ENCODE results near the gene LTF.

The LTF gene

GRCh38 chr3:46464326-46465195 is at the start of gene LTF:
Gene LTF, minus strand, starts transcription at chr3:46464905. Its CDS starts 38 bp downstream, at chr3:46464867.
- H3K27ac Mint-ChIP-seq, result no peak within 1 kb of the TSS
- H3K36me3 Mint-ChIP-seq (ENCODE audit: low read depth), result no peaks in the 10 kb centered on the region
- no peaks in the 10 kb centered on the region for H3K4me1 Mint-ChIP-seq (ENCODE audit: low read depth)
- no peak within 1 kb of the TSS for H3K4me3 Mint-ChIP-seq
- H3K27me3 Mint-ChIP-seq (ENCODE audit: low read depth), result peaks cover 74% of the 10 kb centered on the region
- H3K9me3 Mint-ChIP-seq, result peaks cover 8% of the 10 kb centered on the region

GRCh38 chr3:46512191-46512749 is 47.6 kb upstream of the LTF start:
- Mint-ChIP-seq H3K27me3 (ENCODE audit: low read depth) (peaks cover 31% of the 10 kb centered on the region), H3K36me3 (ENCODE audit: low read depth) (no peaks in the 10 kb centered on the region), H3K4me3 (no peak overlapping the region), H3K9me3 (no peaks in the 10 kb centered on the region), H3K27ac (no peak overlapping the region), H3K4me1 (ENCODE audit: low read depth) (no peaks in the 10 kb centered on the region)

- Mint-ChIP-seq H3K4me1 (ENCODE audit: low read depth) (peaks cover 7% of the 10 kb centered on the region), H3K27me3 (ENCODE audit: low read depth) (peaks cover 36% of the 10 kb centered on the region), H3K4me3 (no peak overlapping the region), H3K27ac (no peak overlapping the region), H3K9me3 (no peaks in the 10 kb centered on the region), H3K36me3 (ENCODE audit: low read depth) (no peaks in the 10 kb centered on the region)
Measured at GRCh38 chr3:46509661-46510187, 45.0 kb upstream of the LTF start.

GRCh38 chr3:46508850-46509591 is 44.3 kb upstream of the LTF start:
- no peaks in the 10 kb centered on the region for H3K9me3 Mint-ChIP-seq
- peaks cover 32% of the 10 kb centered on the region for H3K27me3 Mint-ChIP-seq (ENCODE audit: low read depth)
- H3K4me1 Mint-ChIP-seq (ENCODE audit: low read depth), result peaks cover 7% of the 10 kb centered on the region
- no peak overlapping the region for H3K4me3 Mint-ChIP-seq
- no peak overlapping the region for H3K27ac Mint-ChIP-seq
- H3K36me3 Mint-ChIP-seq (ENCODE audit: low read depth), result no peaks in the 10 kb centered on the region

- H3K27ac Mint-ChIP-seq, result no peak overlapping the region
- H3K4me3 Mint-ChIP-seq, result no peak overlapping the region
- H3K36me3 Mint-ChIP-seq (ENCODE audit: low read depth), result no peaks in the 10 kb centered on the region
- no peaks in the 10 kb centered on the region for H3K9me3 Mint-ChIP-seq
- H3K4me1 Mint-ChIP-seq (ENCODE audit: low read depth), result peaks cover 7% of the 10 kb centered on the region
- H3K27me3 Mint-ChIP-seq (ENCODE audit: low read depth), result peaks cover 15% of the 10 kb centered on the region
Measured at GRCh38 chr3:46506526-46506925, 41.8 kb upstream of the LTF start.

GRCh38 chr3:46505953-46506352 is 41.2 kb upstream of the LTF start:
- peaks cover 7% of the 10 kb centered on the region for H3K4me1 Mint-ChIP-seq (ENCODE audit: low read depth)
- peaks cover 10% of the 10 kb centered on the region for H3K27me3 Mint-ChIP-seq (ENCODE audit: low read depth)
- no peak overlapping the region for H3K27ac Mint-ChIP-seq
- no peaks in the 10 kb centered on the region for H3K9me3 Mint-ChIP-seq
- no peak overlapping the region for H3K4me3 Mint-ChIP-seq
- H3K36me3 Mint-ChIP-seq (ENCODE audit: low read depth), result no peaks in the 10 kb centered on the region

GRCh38 chr3:46504789-46505188 is 40.1 kb upstream of the LTF start:
- Mint-ChIP-seq H3K27ac (no peak overlapping the region), H3K27me3 (ENCODE audit: low read depth) (peaks cover 4% of the 10 kb centered on the region), H3K4me1 (ENCODE audit: low read depth) (peaks cover 7% of the 10 kb centered on the region), H3K36me3 (ENCODE audit: low read depth) (no peaks in the 10 kb centered on the region), H3K9me3 (no peaks in the 10 kb centered on the region), H3K4me3 (no peak overlapping the region)

GRCh38 chr3:46503200-46503874 is 38.6 kb upstream of the LTF start:
- H3K9me3 Mint-ChIP-seq, result no peaks in the 10 kb centered on the region
- H3K4me3 Mint-ChIP-seq, result no peak overlapping the region
- H3K27me3 Mint-ChIP-seq (ENCODE audit: low read depth), result peaks cover 5% of the 10 kb centered on the region
- H3K4me1 Mint-ChIP-seq (ENCODE audit: low read depth), result peaks cover 7% of the 10 kb centered on the region
- H3K27ac Mint-ChIP-seq, result no peak overlapping the region
- no peaks in the 10 kb centered on the region for H3K36me3 Mint-ChIP-seq (ENCODE audit: low read depth)

- H3K9me3 Mint-ChIP-seq, result no peaks in the 10 kb centered on the region
- no peak overlapping the region for H3K4me3 Mint-ChIP-seq
- no peaks in the 10 kb centered on the region for H3K36me3 Mint-ChIP-seq (ENCODE audit: low read depth)
- H3K27ac Mint-ChIP-seq, result no peak overlapping the region
- peaks cover 10% of the 10 kb centered on the region for H3K4me1 Mint-ChIP-seq (ENCODE audit: low read depth)
- peaks cover 6% of the 10 kb centered on the region for H3K27me3 Mint-ChIP-seq (ENCODE audit: low read depth)
Measured at GRCh38 chr3:46501702-46502101, 37.0 kb upstream of the LTF start.

GRCh38 chr3:46500656-46501635 is 36.2 kb upstream of the LTF start:
- H3K27ac Mint-ChIP-seq, result no peak overlapping the region
- peaks cover 3% of the 10 kb centered on the region for H3K27me3 Mint-ChIP-seq (ENCODE audit: low read depth)
- peaks cover 10% of the 10 kb centered on the region for H3K4me1 Mint-ChIP-seq (ENCODE audit: low read depth)
- no peaks in the 10 kb centered on the region for H3K36me3 Mint-ChIP-seq (ENCODE audit: low read depth)
- H3K9me3 Mint-ChIP-seq, result no peaks in the 10 kb centered on the region
- no peak overlapping the region for H3K4me3 Mint-ChIP-seq

GRCh38 chr3:46498916-46499519 is 34.3 kb upstream of the LTF start:
- Mint-ChIP-seq H3K4me1 (ENCODE audit: low read depth) (peaks cover 5% of the 10 kb centered on the region), H3K9me3 (no peaks in the 10 kb centered on the region), H3K36me3 (ENCODE audit: low read depth) (no peaks in the 10 kb centered on the region), H3K4me3 (no peak overlapping the region), H3K27ac (no peak overlapping the region), H3K27me3 (ENCODE audit: low read depth) (peaks cover 3% of the 10 kb centered on the region)

- Mint-ChIP-seq H3K27me3 (ENCODE audit: low read depth) (peaks cover 3% of the 10 kb centered on the region), H3K4me1 (ENCODE audit: low read depth) (peaks cover 5% of the 10 kb centered on the region), H3K9me3 (no peaks in the 10 kb centered on the region), H3K27ac (no peak within 1 kb of the TSS), H3K4me3 (no peak within 1 kb of the TSS), H3K36me3 (ENCODE audit: low read depth) (no peaks in the 10 kb centered on the region)
Measured at GRCh38 chr3:46497556-46498265, 33.0 kb upstream of the LTF start, which contains the start of gene RTP3. Gene RTP3, plus strand, starts transcription at chr3:46497976. Its CDS starts 87 bp downstream, at chr3:46498063.
